Epidermal melanocyte (primary cell): Measurements from ENCODE around the gene ANKRD30B.
"Not testable (repeated sequence)": the region's sequence is repeated elsewhere in the genome, so short reads cannot be mapped to it uniquely, and the experiment has no call there.

Experiments used
- DNase-seq: peaks from one replicate; pipeline ENCODE4 v3.0.0; 2011; ENCODE audit warnings: low spot score; ENCODE audit not compliant: insufficient read length

The ANKRD30B gene

DNA sequence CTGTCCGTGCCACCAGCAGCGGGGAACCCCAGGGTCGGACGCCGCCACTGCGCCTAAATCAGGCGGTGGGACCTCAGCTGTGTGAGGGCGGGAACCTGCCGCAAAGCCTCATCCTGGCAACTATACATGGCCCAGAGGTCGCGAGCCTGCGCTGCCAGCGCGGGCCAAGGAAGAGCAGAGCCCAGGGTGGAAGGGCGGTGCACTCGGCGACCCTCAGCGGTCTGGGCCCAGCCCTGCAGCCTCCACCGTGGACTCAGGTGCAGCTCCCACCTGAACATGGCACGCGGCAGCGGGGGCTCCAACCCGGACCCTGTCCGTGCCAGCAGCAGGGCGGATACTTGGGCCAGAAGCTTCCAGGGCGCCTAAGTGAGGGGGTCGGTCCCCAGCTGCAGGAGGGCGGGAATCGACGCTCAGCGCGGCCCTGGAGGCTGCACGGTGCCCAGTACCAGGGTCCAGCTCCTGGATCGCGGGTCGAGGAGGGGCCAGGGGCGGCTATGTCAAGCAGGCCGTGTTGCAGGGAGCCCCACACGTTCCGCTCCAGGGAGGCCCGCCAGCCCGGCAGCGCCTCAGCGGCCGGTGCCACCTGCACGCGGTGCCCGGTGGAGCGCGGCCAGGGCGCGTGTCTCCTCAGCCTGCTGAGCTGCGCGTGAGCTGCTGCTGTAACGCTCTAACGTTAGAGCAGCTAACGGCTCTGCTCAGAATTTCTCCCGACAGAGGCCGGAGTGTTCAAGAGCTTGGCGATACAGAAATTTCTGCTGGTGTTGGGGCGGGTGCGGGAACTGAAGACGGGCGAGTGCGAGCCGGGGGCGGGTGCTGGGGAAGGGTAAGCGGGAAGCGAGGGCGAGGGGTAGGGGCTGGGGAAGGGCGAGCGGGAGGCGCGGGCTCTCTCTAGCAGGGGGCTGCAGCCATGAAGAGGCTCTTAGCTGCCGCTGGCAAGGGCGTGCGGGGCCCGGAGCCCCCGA is at the start of gene ANKRD30B:
ANKRD30B (plus strand) TSS at position 660 of the 962 bp plus-strand sequence; CDS start at position 908, 248 bp downstream.
- no peak for DNase-seq

DNA sequence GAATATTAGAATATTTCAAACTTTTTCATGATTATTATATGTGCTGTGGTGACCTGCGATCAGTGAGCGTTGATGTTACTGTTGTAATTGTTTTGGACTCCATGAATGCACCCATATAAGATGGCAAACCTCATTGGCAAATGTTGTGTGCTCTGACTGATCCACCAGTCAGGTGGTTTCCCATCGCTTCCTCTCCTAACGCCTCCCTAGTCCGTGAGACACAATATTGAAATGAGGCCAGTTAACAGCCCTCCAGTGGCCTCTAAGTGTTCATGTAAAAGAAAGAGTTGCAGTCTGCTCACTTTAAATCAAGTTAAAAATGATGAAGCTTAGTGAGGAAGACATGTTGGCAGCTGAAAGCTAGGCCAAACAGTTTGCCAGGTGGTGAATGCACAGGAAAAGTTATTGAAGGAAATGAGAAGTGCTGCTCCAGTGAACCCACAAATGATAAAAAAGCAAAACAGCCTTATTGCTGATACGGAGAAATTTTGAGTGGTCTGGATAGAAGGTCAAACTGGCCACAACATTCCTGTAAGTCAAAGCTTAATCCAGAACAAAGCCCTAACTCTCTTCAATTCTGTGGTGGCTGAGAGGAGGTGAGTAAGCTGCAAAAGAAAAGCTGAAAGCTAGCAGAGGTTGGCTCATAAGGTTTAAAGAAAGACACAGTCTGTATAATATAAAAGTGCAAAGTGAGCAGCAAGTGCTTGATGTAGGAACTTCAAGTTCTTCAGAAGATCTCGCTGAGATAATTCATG is 46.5 kb upstream of the ANKRD30B start:
- not testable (repeated sequence) for DNase-seq

DNA sequence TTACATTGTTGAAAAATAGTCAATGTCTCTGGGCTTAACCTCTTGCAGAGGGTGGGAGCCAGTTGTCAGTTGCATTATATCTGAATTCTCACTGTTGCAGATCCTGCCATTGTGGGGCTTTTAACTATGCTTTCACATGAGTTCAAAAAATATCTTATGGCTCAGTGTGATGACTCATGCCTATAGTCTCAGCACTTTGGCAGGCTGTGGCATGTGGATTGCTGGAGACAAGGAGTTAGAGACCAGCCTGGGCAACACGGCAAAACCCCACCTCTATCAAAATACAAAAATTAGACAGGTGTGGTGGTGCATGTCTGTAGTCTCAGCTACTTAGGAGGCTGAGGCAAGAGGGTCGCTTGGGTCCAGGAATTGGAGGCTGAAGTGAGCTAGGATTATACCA is 38.2 kb upstream of the ANKRD30B start:
- DNase-seq, result not testable (repeated sequence)

DNA sequence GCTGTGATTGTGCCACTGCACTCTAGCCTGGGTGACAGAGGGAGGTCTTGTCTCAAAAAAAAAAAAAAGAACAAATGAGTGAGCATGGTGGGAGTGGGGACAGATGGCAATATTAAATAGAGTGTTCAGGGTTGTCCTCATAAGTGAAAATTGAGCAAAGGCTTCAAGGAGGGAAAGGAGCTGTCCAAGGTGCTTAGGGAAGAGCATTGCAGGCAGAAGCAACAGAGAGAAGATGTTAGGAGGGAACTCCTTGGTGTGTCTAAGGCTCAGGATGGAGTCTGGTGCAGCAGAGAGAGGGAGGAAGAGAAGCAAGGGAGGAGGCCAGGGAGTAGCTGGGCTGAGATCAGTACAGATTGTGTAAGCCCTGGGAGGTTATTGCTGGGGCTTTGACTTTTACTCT is 26.4 kb upstream of the ANKRD30B start:
- DNase-seq, result not testable (repeated sequence)

GRCh38 chr18:14739056-14739455 is 8.9 kb upstream of the ANKRD30B start:
- not testable (repeated sequence) for DNase-seq

DNA sequence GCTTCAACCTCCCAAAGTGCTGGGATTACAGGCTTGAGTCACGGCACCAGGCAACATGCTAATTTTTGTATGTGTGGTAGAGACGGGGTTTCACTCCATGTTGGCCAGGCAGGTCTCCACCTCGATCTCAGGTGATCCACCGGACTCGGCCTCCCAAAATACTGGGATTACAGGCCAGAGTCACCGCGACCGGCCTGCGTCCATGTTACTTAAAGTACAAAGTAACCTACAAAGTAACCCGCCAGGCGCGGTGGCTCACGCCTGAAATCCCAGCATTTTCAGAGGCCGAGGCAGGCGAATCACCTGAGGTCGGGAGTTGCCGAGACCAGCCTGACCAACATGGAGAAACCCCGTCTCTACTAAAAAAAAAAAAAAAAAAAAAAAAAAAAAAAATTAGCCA is 1.1 kb upstream of the ANKRD30B start:
- no peak for DNase-seq

GRCh38 chr18:14748496-14748895 is 524 bp downstream of the ANKRD30B start:
- no peak for DNase-seq

GRCh38 chr18:14763566-14763965 is 15.6 kb downstream of the ANKRD30B start:
- not testable (repeated sequence) for DNase-seq

DNA sequence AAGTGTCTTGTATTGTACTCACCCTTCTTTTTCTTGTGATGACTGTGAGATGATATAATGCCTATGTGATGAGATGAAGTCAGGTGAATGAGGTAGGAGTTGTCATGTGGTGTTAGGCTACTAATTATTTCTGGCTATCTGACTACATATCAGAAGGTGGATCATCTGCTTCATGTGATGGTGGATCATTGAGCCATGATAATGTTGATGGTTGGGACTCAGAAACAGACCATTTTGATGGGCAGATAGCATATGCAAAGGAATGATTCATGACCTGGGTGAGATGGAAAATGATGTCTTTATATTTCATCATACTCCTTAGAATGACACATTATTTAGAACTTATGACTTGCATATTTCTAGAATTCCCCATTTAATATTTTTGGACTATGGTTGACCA is 19.5 kb downstream of the ANKRD30B start:
- no peak for DNase-seq

GRCh38 chr18:14768241-14768640 is 20.3 kb downstream of the ANKRD30B start:
- no peak for DNase-seq

- no peak for DNase-seq
Observed at GRCh38 chr18:14769381-14769780, 21.4 kb downstream of the ANKRD30B start.

DNA sequence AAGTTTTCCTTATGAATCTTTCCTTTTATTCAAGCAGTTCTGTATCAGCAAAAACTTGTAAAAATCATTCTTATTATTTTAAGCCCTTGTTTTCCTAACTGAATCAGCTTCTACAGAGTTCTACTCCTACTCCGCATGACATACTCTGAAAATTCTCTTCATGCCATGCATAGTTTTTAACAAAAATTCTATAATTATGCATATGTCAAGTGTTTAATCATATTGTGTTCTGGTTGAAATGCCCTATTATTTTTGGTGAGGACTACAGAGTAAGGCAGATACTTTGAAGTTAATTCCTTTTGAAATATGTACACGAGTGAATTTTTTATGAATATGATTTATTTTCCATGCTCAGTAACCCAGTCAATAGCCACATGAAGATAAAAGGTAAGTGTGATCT is 28.8 kb downstream of the ANKRD30B start:
- no peak for DNase-seq

DNA sequence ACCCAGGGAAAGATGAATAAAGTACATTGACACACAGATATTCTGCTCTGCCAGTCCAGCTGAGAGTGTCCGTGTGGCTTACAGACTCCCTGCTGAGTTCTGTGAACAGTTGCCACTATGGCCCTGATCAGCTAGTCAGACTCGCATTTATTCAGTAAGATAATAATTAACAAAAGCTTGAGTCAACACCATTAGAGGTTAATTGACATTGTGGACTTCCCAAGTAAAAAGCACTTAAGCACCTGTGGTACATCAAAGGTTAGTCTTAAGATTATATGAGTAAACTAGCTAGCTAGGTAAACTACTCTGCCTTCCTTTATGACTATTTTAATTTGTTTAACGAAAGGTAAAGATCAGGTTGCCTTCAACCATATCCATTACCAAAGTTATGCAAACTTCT is 33.7 kb downstream of the ANKRD30B start:
- no peak for DNase-seq

GRCh38 chr18:14784133-14784532 is 36.2 kb downstream of the ANKRD30B start:
- no peak for DNase-seq

GRCh38 chr18:14796876-14797275 is 48.9 kb downstream of the ANKRD30B start:
- not testable (repeated sequence) for DNase-seq

- not testable (repeated sequence) for DNase-seq
Observed at GRCh38 chr18:14797969-14798764, 50.2 kb downstream of the ANKRD30B start.

DNA sequence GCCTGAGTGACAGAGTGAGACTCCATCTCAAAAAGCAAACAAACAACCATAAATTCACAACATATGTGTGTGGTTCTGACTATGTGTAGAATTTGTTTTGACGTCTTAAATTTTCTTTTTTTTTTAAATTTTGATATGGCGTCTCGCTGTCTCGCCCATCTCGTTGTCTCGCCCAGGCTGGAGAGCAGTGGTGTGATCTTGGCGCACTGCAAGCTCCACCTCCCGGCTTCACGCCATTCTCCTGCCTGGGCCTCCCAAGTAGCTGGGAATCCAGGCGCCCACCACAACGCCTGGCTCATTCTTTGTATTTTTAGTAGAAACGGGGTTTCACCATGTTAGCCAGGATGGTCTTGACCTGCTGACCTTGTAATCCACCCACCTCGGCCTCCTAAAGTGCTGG is 63.1 kb downstream of the ANKRD30B start:
- DNase-seq, result not testable (repeated sequence)

DNA sequence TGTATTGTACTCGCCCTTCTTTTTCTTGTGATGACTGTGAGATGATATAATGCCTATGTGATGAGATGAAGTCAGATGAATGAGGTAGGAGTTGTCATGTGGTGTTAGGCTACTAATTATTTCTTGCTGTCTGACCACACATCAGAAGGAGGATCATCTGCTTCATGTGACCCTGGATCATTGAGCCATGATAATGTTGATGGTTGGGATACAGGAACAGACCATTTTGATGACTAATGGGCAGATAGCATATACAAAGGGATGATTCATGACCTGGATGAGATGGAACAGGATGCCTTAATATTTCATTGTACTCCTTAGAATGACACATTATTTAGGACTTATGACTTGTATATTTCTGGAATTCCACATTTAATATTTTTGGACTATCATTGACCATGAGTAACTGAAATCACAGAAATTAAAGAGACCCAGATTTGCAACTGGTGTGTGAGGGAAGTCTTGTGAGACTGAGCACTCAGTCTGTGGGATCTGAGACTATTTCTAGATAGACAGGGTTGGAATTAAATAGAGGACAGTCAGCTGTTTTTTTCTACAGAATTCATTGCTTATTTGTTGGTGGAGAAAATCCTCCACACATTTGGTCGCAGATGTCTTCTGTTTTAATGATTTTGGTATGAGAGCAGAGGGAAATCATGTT is 79.1 kb downstream of the ANKRD30B start:
- peak; percentile 1 for DNase-seq

DNA sequence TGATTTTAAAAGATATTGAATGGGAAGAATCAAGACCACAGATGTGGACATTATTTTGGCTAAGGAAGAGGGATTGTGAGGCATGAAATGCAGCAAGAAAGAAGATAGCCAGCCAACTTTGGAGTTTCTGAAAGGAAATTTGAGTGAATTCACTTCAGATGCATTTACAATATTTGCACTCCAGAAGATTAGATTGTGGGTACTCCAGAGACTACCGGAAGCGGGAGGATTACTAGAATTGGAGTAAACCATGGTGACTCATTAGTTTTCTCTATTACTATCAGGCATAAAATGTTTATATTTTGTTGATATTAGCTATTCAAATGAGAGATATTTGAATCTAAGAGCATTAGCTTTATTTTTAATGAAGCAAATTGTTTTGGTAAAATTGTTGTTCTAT is 93.6 kb downstream of the ANKRD30B start:
- DNase-seq, result not testable (repeated sequence)

DNA sequence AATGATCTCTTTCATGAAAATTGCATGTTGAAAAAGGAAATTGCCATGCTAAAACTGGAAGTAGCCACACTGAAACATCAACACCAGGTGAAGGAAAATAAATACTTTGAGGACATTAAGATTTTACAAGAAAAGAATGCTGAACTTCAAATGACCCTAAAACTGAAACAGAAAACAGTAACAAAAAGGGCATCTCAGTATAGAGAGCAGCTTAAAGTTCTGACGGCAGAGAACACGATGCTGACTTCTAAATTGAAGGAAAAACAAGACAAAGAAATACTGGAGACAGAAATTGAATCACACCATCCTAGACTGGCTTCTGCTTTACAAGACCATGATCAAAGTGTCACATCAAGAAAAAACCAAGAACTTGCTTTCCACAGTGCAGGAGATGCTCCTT is 103.6 kb downstream of the ANKRD30B start:
- not testable (repeated sequence) for DNase-seq

- not testable (repeated sequence) for DNase-seq
Observed at GRCh38 chr18:14855634-14856033, 107.7 kb downstream of the ANKRD30B start.
